Chondrocyte (in vitro differentiated cells): ENCODE results near the gene PIGV. TPM values are rescaled to one million over a fixed set of nuclear protein-coding genes. Genes with fewer than 3 reads are reported as not detected.

Experiments
- DNase-seq: peaks from one replicate; pipeline ENCODE4 v3.0.0; 2021; ENCODE audit warnings: mixed read lengths, low spot score
- H3K27ac Mint-ChIP-seq: one replicate; pipeline ENCODE4 v1.8.0; 2021; ENCODE audit warnings: mild to moderate bottlenecking, moderate library complexity, mixed read lengths; ENCODE audit not compliant: unreplicated experiment
- H3K27me3 Mint-ChIP-seq: 2 replicates; pipeline ENCODE4 v1.8.0; 2021; ENCODE audit warnings: low read depth, mixed read lengths
- H3K36me3 Mint-ChIP-seq: 2 replicates; pipeline ENCODE4 v1.8.0; 2021; ENCODE audit warnings: low read depth, mixed read lengths
- H3K4me1 Mint-ChIP-seq: 2 replicates; pipeline ENCODE4 v1.8.0; 2021; ENCODE audit warnings: low read depth, mild to moderate bottlenecking, mixed read lengths
- H3K4me3 Mint-ChIP-seq: one replicate; pipeline ENCODE4 v1.8.0; 2021; ENCODE audit warnings: mild to moderate bottlenecking, moderate library complexity, mixed read lengths; ENCODE audit not compliant: unreplicated experiment
- H3K9me3 Mint-ChIP-seq: 2 replicates; pipeline ENCODE4 v1.8.0; 2021; ENCODE audit warnings: low read depth, mixed read lengths
- CTCF ChIP-seq: fragments of 200-600 bp; sonication (generic); IDR thresholded peaks from 2 replicates; pipeline ENCODE4 v1.5.0; 2021; ENCODE audit warnings: antibody characterized with exemption, mild to moderate bottlenecking, moderate library complexity
- total RNA-seq: library from RNA; stranded (reverse); gene quantifications from 3 replicates; pipeline ENCODE4 v1.2.1, GENCODE V29; 2021

Gene PIGV
- total RNA-seq, 1 donor from 2014 or later = 12.4 TPM

DNA sequence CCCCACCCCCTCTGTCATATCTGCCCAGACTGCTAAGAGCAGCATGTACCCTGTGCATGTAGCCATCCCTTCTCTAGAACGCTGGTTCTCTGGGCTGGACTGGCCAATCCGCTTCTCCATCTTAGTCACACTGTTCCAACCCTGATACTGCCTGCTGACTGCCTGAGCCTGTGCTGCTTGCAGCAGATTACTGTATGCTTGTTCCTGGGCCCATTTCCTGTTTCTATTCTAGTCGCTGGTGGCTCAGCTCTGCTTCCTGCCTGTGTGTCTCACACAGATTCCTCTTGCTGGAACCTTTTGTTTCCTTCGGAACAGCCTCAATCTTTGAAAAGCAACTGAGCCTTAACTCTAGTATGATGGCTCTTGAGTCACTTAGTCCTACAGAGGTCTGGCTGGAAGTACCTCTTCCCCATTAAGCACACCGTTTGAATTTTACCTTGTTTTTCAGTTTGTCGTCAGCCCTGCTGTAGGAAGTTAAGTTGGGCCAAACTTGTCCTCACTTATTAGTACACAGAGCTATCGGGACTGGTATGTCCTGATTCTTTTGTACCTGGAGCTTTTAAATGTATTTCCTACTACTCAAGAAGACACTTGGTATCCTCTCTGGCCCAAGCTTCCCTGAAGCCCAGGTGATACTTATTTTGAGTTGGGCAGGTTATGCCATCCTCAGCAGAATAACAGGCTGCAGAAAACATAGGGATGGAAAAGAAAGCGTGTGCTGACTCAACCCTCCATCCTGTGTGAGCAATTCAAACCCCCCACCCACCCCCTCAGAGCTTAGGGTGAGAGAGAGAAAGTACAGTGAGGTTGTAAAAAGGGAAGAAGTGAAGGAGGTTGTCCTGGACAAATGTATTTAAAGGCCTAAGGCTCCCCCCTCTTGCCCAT, 43.4 kb upstream of the PIGV start:
- Mint-ChIP-seq H3K4me1 (peaks cover 28% of the 10 kb centered on the region), H3K27me3 (no peaks in the 10 kb centered on the region), H3K9me3 (no peaks in the 10 kb centered on the region), H3K4me3 (peak overlapping the region; percentile 32), H3K27ac (peak overlapping the region; percentile 82), H3K36me3 (peaks cover 22% of the 10 kb centered on the region)
- DNase-seq = no peak
- no peak for TF ChIP-seq CTCF

- Mint-ChIP-seq H3K9me3 (no peaks in the 10 kb centered on the region), H3K27me3 (no peaks in the 10 kb centered on the region), H3K27ac (peak overlapping the region; percentile 82), H3K4me3 (no peak overlapping the region), H3K36me3 (peaks cover 19% of the 10 kb centered on the region), H3K4me1 (peaks cover 28% of the 10 kb centered on the region)
- no peak for DNase-seq
- TF ChIP-seq CTCF = no peak
Observed at GRCh38 chr1:26745191-26745590, 42.6 kb upstream of the PIGV start.

DNA sequence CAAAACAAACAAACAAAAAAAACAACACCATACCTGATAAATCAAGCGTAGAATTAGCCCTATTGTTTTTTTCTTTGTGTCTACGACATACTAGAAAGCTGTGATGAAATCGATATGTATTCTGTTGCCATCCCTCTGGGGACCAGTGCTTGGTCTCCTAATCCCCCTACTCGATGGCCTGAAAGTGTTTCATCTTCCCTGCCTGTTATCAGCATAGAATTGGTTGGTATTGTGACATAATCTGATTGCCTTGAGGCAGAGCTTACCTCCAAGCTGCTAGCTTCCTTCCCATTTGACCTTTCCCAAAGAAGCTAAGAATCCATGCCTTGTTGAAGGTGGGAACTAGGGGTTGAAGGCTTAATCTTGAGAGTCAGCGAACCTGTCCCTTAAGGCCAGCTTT, 40.7 kb upstream of the PIGV start:
- no peak for DNase-seq
- Mint-ChIP-seq H3K4me3 (no peak overlapping the region), H3K9me3 (no peaks in the 10 kb centered on the region), H3K4me1 (peaks cover 28% of the 10 kb centered on the region), H3K36me3 (peaks cover 9% of the 10 kb centered on the region), H3K27me3 (no peaks in the 10 kb centered on the region), H3K27ac (no peak overlapping the region)
- TF ChIP-seq CTCF = no peak

- H3K4me1 Mint-ChIP-seq = peaks cover 27% of the 10 kb centered on the region
- peak overlapping the region; percentile 37 for H3K27ac Mint-ChIP-seq
- TF ChIP-seq CTCF = no peak
- H3K36me3 Mint-ChIP-seq = peaks cover 11% of the 10 kb centered on the region
- no peak overlapping the region for H3K4me3 Mint-ChIP-seq
- no peaks in the 10 kb centered on the region for H3K9me3 Mint-ChIP-seq
- no peaks in the 10 kb centered on the region for H3K27me3 Mint-ChIP-seq
- DNase-seq = no peak
Observed at GRCh38 chr1:26748351-26748750, 39.4 kb upstream of the PIGV start.

DNA sequence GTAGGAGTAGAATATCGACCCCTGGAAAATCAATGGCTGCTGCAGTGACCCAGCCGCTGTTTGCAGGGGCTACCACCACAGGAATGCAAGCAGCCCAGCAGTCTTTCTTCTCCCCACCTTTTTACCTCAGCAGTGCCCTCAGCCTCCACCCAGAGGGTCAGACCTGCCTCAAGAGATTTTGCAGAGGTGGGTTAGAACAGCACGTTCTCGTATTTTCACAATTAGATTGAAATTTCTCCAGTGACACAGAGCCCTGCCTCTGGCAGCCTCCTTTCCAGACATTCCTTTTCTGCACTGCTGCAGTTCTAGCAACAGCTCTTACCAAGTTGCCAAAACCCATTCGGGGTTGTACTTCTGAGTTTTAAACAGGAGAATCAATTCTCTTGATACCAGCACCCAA, 38.3 kb upstream of the PIGV start:
- H3K4me3 Mint-ChIP-seq = no peak overlapping the region
- no peaks in the 10 kb centered on the region for H3K9me3 Mint-ChIP-seq
- H3K27ac Mint-ChIP-seq = no peak overlapping the region
- DNase-seq = no peak
- peaks cover 17% of the 10 kb centered on the region for H3K4me1 Mint-ChIP-seq
- H3K36me3 Mint-ChIP-seq = peaks cover 16% of the 10 kb centered on the region
- TF ChIP-seq CTCF = no peak
- no peaks in the 10 kb centered on the region for H3K27me3 Mint-ChIP-seq
